ENCODE measurements around the gene PDSS2.

PDSS2 gene

DNA sequence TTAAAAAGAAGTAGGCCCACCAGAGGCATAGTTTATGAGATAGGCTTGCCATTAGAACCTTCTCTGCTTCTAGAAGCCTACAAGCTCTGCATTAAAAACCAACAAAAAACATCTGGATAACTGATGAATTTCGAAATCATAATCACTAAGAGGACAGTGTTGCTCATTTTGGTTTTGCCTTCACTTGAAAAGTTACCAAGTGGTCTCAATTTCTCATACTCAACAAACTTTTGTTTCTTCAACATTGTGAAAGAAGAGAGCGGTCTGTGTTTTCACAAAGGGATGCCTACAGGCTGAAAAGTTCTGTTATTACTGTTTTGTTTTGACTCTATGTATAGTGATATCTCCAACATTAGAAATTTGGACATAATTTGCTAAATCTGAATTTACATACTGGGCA is 98.9 kb downstream of the PDSS2 start:
- DNase-seq (ENCODE audit: low read depth), result no peak

GRCh38 chr6:107357842-107358241 is 101.5 kb downstream of the PDSS2 start:
- DNase-seq (ENCODE audit: low read depth), result no peak

DNA sequence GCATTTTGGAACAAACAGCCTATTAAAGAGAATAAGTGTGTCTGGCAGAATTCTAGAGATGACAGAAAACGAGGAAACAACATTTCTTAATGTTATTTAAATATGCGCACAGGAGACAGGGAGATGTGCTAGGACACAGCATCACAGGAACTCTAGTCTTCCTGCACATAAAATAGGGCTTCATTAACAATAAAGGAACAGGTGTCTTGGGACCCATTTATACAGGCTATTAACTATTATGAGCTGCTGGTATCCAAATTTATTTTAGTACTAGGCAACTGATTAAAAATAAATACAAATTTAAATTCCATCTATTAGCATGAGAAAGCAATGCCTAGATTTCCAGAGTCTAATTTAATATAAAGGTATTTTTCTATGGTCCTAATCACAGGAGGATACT is 102.3 kb downstream of the PDSS2 start:
- no peak for DNase-seq (ENCODE audit: low read depth)

DNA sequence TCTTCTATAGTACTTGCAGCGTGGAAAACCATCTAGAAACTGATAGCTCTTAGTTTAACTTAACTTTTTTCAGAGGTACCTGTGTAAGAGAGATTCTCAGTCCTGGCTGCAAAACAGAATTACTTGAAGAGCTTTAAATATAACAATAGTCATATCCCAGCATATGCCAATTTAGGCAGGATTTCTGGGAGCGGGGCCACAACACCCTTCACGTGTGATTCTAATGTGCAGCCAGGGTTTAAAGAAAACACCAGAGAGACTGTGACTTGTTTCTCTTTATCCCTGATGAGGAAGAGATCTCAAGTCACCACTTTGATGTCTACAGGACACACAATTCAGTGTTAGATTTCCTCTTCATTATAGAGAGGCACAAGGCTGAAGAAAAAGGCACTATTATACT is 103.7 kb downstream of the PDSS2 start:
- DNase-seq (ENCODE audit: low read depth), result no peak

DNA sequence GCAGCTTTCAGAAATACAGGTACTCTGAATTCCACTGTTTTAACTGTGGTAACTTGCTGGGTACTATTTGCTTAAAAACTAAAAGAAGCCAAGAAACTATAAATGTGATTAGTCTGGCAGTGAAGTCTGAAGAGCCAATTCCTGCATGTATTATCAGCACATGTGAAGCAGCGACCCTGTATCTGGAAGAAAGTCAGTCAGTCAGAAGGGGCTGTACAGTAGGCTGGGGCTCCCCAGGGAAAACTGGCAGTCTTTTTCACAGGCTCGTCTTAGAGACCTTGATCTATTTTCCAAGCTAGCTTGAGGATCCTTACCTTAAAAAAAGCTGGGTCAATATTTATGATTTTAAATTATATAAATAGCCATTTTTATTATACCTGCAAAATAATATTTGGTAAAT is 104.9 kb downstream of the PDSS2 start:
- no peak for DNase-seq (ENCODE audit: low read depth)

- no peak for DNase-seq (ENCODE audit: low read depth)
Observed at GRCh38 chr6:107353773-107354382, 105.5 kb downstream of the PDSS2 start.

- no peak for DNase-seq (ENCODE audit: low read depth)
Observed at GRCh38 chr6:107348224-107348623, 111.1 kb downstream of the PDSS2 start.

DNA sequence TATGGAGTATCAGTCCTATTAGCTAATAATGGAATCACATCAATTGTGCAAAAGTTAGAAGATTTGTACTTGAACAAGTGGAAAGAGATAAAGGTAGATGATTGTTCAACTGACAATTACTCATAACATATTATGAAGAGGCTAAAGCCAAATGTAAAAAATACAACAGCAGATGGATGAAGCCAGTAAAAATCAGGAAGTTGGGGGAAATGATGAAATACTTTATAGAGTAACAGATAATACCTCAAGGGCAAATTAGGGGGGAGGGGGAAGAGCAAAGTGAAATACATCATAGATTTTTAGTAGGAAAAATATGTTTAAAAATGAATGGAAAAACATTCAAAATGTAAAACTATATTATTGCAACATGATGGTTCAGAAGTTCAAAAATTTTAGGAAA is 114.0 kb downstream of the PDSS2 start:
- no peak for DNase-seq (ENCODE audit: low read depth)

DNA sequence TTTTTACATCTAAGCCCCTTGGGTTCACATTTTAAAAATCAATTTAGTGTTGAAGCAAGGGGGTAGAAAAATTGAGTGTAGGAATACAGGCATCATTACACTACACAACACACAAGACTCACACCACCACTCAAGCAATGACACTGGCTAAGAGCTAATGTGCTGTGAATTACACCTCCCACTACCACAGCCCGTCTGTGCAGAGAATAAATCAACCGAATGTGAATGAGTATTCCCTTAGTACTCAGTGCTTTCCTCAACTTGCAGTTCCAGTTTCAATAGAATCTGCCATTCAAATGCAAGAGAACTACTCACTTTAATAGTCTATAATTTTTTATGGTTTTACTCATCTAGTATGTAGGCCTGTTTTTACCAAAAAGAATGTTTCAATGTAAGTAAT is 114.4 kb downstream of the PDSS2 start:
- DNase-seq (ENCODE audit: low read depth), result no peak

GRCh38 chr6:107344383-107344782 is 115.0 kb downstream of the PDSS2 start:
- DNase-seq (ENCODE audit: low read depth), result no peak

GRCh38 chr6:107342144-107342543 is 117.2 kb downstream of the PDSS2 start:
- DNase-seq (ENCODE audit: low read depth), result no peak

GRCh38 chr6:107340881-107341280 is 118.5 kb downstream of the PDSS2 start:
- no peak for DNase-seq (ENCODE audit: low read depth)

GRCh38 chr6:107337191-107337741 is 122.1 kb downstream of the PDSS2 start:
- DNase-seq (ENCODE audit: low read depth), result no peak

- DNase-seq (ENCODE audit: low read depth), result no peak
Observed at GRCh38 chr6:107334026-107334425, 125.3 kb downstream of the PDSS2 start.

DNA sequence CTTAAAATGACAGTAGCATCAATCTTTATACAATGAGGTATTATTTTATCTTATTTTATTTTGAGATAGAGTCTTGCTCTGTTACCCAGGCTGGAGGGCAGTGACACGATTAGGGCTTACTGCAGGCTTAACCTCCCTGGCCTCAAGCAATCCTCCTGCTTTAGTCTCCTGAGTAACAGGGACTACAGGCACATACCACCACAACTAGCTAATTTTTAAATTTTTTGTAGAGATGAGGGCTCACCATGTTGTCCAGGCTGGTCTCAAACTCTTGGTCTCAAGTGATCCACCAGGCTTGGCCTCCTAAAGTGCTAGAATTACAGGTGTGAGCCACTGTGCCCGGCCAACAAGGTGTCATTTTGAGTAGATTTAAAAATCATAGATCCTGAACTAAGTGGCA is 125.9 kb downstream of the PDSS2 start:
- DNase-seq (ENCODE audit: low read depth), result no peak

GRCh38 chr6:107331409-107332386 is 127.7 kb downstream of the PDSS2 start:
- no peak for DNase-seq (ENCODE audit: low read depth)

DNA sequence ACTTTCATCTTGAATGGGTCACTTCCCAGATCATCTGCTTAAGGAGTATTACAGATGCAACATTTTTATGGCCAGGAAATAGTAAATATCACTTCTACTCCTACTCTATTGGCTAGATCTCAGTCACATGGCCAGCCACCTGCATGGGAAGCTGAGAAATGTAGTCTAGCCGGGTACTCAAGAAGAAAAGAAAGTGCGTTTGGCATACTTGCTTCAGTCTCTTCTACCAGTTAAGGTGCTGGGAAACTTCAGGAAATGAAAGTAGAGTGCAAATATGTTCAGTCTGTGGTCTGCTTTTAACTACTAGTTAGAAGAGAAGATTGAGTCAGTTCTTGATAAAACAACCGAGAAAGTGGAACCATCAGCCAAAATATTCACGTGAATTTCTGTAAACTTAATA is 129.2 kb downstream of the PDSS2 start:
- DNase-seq (ENCODE audit: low read depth), result no peak

DNA sequence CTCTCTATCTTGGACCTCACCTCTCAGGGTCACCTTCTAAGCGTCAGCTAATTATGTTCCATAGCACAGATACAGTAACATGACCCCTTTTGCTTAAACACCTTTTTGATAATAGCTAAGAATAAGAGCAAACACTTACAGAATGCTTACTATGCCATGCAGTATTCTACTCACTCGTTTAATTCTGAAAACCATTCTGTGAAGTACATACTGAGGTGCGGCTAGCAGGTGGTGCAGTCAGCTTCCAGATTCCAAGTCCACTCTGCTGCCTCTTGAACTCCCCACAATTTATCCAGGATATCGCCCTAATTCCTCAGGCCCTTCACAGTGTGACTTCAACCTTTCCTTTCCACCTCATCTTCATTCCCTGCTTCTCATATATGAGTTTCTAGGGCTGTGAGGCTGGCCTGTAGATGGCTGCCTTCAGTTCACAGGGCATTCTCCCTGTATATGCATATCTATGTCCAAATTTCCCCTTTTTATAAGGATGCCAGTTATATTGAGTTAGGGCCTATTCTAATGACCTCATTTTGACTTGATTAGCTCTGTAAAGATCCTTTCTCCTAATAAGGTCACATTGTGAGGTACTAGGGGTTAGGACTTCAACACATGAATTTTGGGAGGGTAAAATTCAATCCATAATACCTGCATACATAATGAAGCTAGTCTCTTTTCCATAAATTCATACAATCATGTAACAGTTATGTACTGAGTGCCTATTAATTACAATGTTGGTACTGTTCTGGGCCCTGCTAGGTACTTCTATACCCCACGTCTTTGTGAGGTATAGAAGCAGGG is 130.1 kb downstream of the PDSS2 start:
- no peak for DNase-seq (ENCODE audit: low read depth)

- DNase-seq (ENCODE audit: low read depth), result no peak
Observed at GRCh38 chr6:107328081-107328480, 131.3 kb downstream of the PDSS2 start.

- DNase-seq (ENCODE audit: low read depth), result no peak
Observed at GRCh38 chr6:107323133-107323785, 136.1 kb downstream of the PDSS2 start.

DNA sequence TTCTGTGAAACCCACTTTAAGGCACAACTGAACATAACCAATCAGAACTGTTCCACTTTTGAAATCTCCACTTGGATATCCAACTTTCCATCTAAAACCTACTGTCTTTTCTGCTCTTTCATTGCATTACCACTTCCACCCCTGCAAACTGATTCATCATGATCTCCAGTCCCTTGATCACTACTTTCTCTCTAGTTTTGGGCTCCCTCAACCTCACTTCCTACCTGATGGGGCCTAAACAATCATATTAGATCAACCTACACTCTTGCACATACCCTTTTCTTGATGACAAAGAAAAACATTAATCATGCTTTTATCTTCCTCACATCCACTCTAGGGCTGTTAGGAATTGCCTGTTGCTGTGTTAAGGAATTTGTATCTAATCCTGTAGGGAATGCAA is 137.6 kb downstream of the PDSS2 start:
- no peak for DNase-seq (ENCODE audit: low read depth)
